GM12878 (cell line): ENCODE measurements around the gene NXN. TPM values are rescaled to one million over a fixed set of nuclear protein-coding genes. Genes with fewer than 3 reads are reported as not detected.

ENCODE experiments used
- ATAC-seq: fragments of 200-7000 bp; cut with Tn5 transposase; 3 replicates; pipeline ENCODE4 v1.9.1; 2020; ENCODE audit warnings: mild to moderate bottlenecking, moderate library complexity
- BruUV-seq: library from RNA; stranded (reverse); fragments of 400-500 nt; replicated peaks from 2 replicates; lab custom pipeline; 2021; lab: Mats Ljungman, UMichigan
- CTCF ChIA-PET: fragments of 300-600 bp; sonication (Branson Sonifier 250); formaldehyde crosslinking; extraction: SDS; loops from one replicate; lab custom pipeline; 2021; ENCODE audit warnings: inconsistent platforms; lab: Yijun Ruan, JAX
- POLR2A ChIA-PET: fragments of 350-600 bp; formaldehyde crosslinking; extraction: SDS; loops from one replicate; lab custom pipeline; 2021; ENCODE audit warnings: inconsistent platforms; lab: Charles Lee
- RAD21 ChIA-PET: fragments of 300-600 bp; sonication (Branson Sonifier 250); formaldehyde crosslinking; loops from one replicate; lab custom pipeline; 2023; ENCODE audit warnings: antibody characterized with exemption; ENCODE audit not compliant: unreplicated experiment; lab: Charles Lee
- SMC1A ChIA-PET: fragments of 300-600 bp; sonication (Branson Sonifier 250); formaldehyde crosslinking; loops from one replicate; lab custom pipeline; 2023; ENCODE audit not compliant: unreplicated experiment, uncharacterized antibody; lab: Charles Lee
- DNase-seq: peaks from one replicate; pipeline ENCODE4 v3.0.0-alpha.2; 2011; ENCODE audit warnings: low read depth, low spot score
- FAIRE-seq: peaks from 3 replicates; lab custom pipeline; 2011; peaks lifted over from hg19 to GRCh38; lab: Jason Lieb, UNC
- H2AFZ ChIP-seq: 2 replicates; pipeline ENCODE4 v1.6.0; 2011; ENCODE audit warnings: low read depth, low read length, control low read depth; ENCODE audit not compliant: control insufficient read depth
- H3K27ac ChIP-seq: 2 replicates; pipeline ENCODE4 v1.5.1; 2011; ENCODE audit warnings: control low read depth; ENCODE audit not compliant: control insufficient read depth, insufficient read depth
- H3K27me3 ChIP-seq, 2 experiments: replicated peaks in 1 of 2; 2 replicates each; pipeline versions ENCODE4 v1.6.0 to v1.6.1; 2011; ENCODE audit warnings: low read length in 1 of 2; ENCODE audit not compliant: control insufficient read depth in 2 of 2, insufficient read depth in 2 of 2
- H3K36me3 ChIP-seq, 2 experiments: 2 replicates each; pipeline ENCODE4 v1.5.1; 2011; ENCODE audit warnings: low read length in 1 of 2; ENCODE audit not compliant: control insufficient read depth in 2 of 2, insufficient read depth in 2 of 2
- H3K4me1 ChIP-seq: 2 replicates; pipeline ENCODE4 v1.6.1; 2011; ENCODE audit warnings: mild to moderate bottlenecking, low read length, moderate library complexity, mixed read lengths; ENCODE audit not compliant: control insufficient read depth, insufficient read depth
- H3K4me2 ChIP-seq: 2 replicates; pipeline ENCODE4 v1.6.0; 2011; ENCODE audit warnings: control low read depth; ENCODE audit not compliant: control insufficient read depth, insufficient read depth
- H3K4me3 ChIP-seq: fragments of 200-600 bp; sonication (generic); 2 replicates; pipeline ENCODE4 v1.5.1; 2016
- H3K79me2 ChIP-seq: 2 replicates; pipeline ENCODE4 v1.6.0; 2011; ENCODE audit warnings: low read length; ENCODE audit not compliant: control insufficient read depth, insufficient read depth
- H3K9ac ChIP-seq: 2 replicates; pipeline ENCODE4 v1.8.0; 2011; ENCODE audit warnings: low read length, control low read depth, mixed read lengths; ENCODE audit not compliant: control insufficient read depth, insufficient read depth
- H3K9me3 ChIP-seq: replicated peaks from 3 replicates; pipeline ENCODE4 v1.5.1; 2011; ENCODE audit warnings: mild to moderate bottlenecking, low read length; ENCODE audit not compliant: control insufficient read depth, insufficient read depth
- H4K20me1 ChIP-seq: 2 replicates; pipeline ENCODE4 v1.6.0; 2011; ENCODE audit not compliant: control insufficient read depth, insufficient read depth
- BCL11A ChIP-seq: IDR thresholded peaks from 2 replicates; pipeline ENCODE4 v1.6.1; 2011; ENCODE audit warnings: low read depth, low read length
- CREB1 ChIP-seq: IDR thresholded peaks from 2 replicates; pipeline ENCODE4 v1.6.1; 2012; ENCODE audit warnings: low read depth, mild to moderate bottlenecking, inconsistent platforms
- EED ChIP-seq: sonication (generic); IDR thresholded peaks from 2 replicates; pipeline ENCODE4 v1.6.1; 2016; ENCODE audit warnings: antibody characterized with exemption, low read depth
- ETV6 ChIP-seq, 2 experiments: fragments of 450-650 bp in 1 of 2; IDR thresholded peaks in 1 of 2; conservative IDR thresholded peaks in 1 of 2; 2 replicates each; pipeline ENCODE4 v1.6.1; 2014; ENCODE audit warnings: antibody characterized with exemption in 1 of 2, borderline replicate concordance in 1 of 2, low read depth in 1 of 2, mild to moderate bottlenecking in 1 of 2, moderate library complexity in 1 of 2
- EZH2 ChIP-seq: IDR thresholded peaks from 2 replicates; pipeline ENCODE4 v1.6.1; 2012; ENCODE audit warnings: low read depth, mild to moderate bottlenecking, control low read depth, inconsistent platforms, low read length, borderline replicate concordance; ENCODE audit not compliant: control insufficient read depth
- HSF1 ChIP-seq: fragments of 150-350 bp; IDR thresholded peaks from 2 replicates; pipeline ENCODE4 v1.6.1; 2014; ENCODE audit warnings: mild to moderate bottlenecking, low read depth, low read length
- RAD51 ChIP-seq: fragments of 450-650 bp; IDR thresholded peaks from 2 replicates; pipeline ENCODE4 v1.6.1; 2016; ENCODE audit warnings: moderate library complexity, mild to moderate bottlenecking, inconsistent platforms
- REST ChIP-seq: IDR thresholded peaks from 2 replicates; pipeline ENCODE4 v1.6.1; 2012; ENCODE audit warnings: mild to moderate bottlenecking, low read depth, low read length
- RFX5 ChIP-seq: IDR thresholded peaks from 2 replicates; pipeline ENCODE4 v1.6.1; 2011; ENCODE audit warnings: low read depth, low read length, improper control_type of control experiment
- SRF ChIP-seq, 2 experiments: IDR thresholded peaks; 2 replicates each; pipeline ENCODE4 v1.6.1; 2011; ENCODE audit warnings: low read depth in 2 of 2, low read length in 2 of 2, mild to moderate bottlenecking in 1 of 2, moderate library complexity in 1 of 2
- SUPT20H ChIP-seq: IDR thresholded peaks from 2 replicates; pipeline ENCODE4 v1.6.1; 2011; ENCODE audit warnings: low read depth, mild to moderate bottlenecking, low read length, moderate library complexity, borderline replicate concordance; ENCODE audit not compliant: control insufficient read depth
- USF1 ChIP-seq: IDR thresholded peaks from 2 replicates; pipeline ENCODE4 v1.6.1; 2011; ENCODE audit warnings: borderline replicate concordance, low read depth, mild to moderate bottlenecking, moderate library complexity, mixed read lengths, low read length; ENCODE audit not compliant: insufficient read depth; ENCODE audit errors: extremely low read length
- ZNF24 ChIP-seq: fragments of 450-650 bp; IDR thresholded peaks from 2 replicates; pipeline ENCODE4 v1.6.1; 2017; ENCODE audit warnings: antibody characterized with exemption, mild to moderate bottlenecking
- WGBS: methylation state at CpG from one replicate; pipeline ENCODE4 v1.1.6; 2016; ENCODE audit warnings: low lambda C conversion rate; ENCODE audit not compliant: insufficient replicate concordance, insufficient coverage; ENCODE audit errors: missing lambda C conversion rate; 5-methylcytosine and 5-hydroxymethylcytosine counted together
- in situ Hi-C: fragments of 300-500 bp; cut with MboI; formaldehyde crosslinking; loops from 9 replicates; pipeline ENCODE4 v1.14.3; 2018; ENCODE audit warnings: mixed read lengths
- intact Hi-C: fragments of 100-400 bp; cut with micrococcal nuclease; formaldehyde crosslinking; loops from one replicate; pipeline ENCODE4 v1.14.2; 2022; ENCODE audit not compliant: unreplicated experiment
- polyA plus RNA-seq, 11 experiments: library from polyadenylated mRNA; depleted of rRNA in 4 of 11; unstranded in 6 of 11; stranded (reverse) in 5 of 11; fragments of >200 nt; fragmentation: Nextera tagmentation in 4 of 11; fragmentation: Illumina TruSeq in 1 of 11; extraction: Ambion mirVana in 4 of 11; extraction: Trizol in 1 of 11; gene quantifications; 1 replicate in 1 of 11; 2 replicates in 10 of 11; pipeline versions ENCODE4 v1.2.1 to v1.2.3, GENCODE V29; 2011 to 2016; ENCODE audit warnings: inconsistent platforms in 2 of 11, missing spikeins in 2 of 11, low read depth in 1 of 11
- total RNA-seq, 4 experiments: library from RNA; depleted of rRNA in 3 of 4; stranded (reverse); fragments of >200 nt in 3 of 4; fragmentation: Illumina TruSeq in 1 of 4; extraction: Trizol in 1 of 4; gene quantifications; 2 replicates each; pipeline versions ENCODE4 v1.2.1 to v1.2.3, GENCODE V29; 2013 to 2021

NXN gene
- total and polyA plus RNA-seq, 10 of the 15 experiments (the other 5 are each of a cell fraction or from before 2014, with no cell fraction given), result 0.04 to 1.2 (median 0.30) TPM

- TF ChIP-seq REST, result no peak
- TF ChIP-seq ETV6 (conservative IDR thresholded peaks at IDR 0.05 in 1 of 2, IDR thresholded peaks at IDR 0.05 in 1 of 2; ENCODE audit: borderline replicate concordance in 1 of 2, low read depth in 1 of 2), result no peak
- TF ChIP-seq ZNF24, result no peak
- TF ChIP-seq RAD51, result no peak
- TF ChIP-seq SRF (IDR thresholded peaks at IDR 0.05; ENCODE audit: low read depth in 2 of 2, low read length in 2 of 2), result no peak
These were observed 51.7 kb downstream of the NXN start (continued) for GRCh38 chr17:927611-928461.

- intact Hi-C loops, result no loop called here
- POLR2A ChIA-PET, result no interaction called here
These were observed 53.8 kb downstream of the NXN start for GRCh38 chr17:925817-926216.

More at GRCh38 chr17:925817-926216, 53.8 kb downstream of the NXN start:
- BruUV-seq, result no TSS peak
- no peak for TF ChIP-seq SUPT20H
- no peak for TF ChIP-seq HSF1
- no peak for TF ChIP-seq CREB1
- TF ChIP-seq BCL11A, result no peak
- no peak for TF ChIP-seq RFX5
- TF ChIP-seq USF1, result no peak
- no peak for TF ChIP-seq EZH2
- TF ChIP-seq EED, result no peak
- Histone ChIP-seq H3K36me3 (no peaks in the 10 kb centered on the region), H3K79me2 (no peaks in the 10 kb centered on the region), H3K4me3 (no peak overlapping the region), H3K27ac (no peak overlapping the region), H2AFZ (no peak overlapping the region), H3K27me3 (no peaks in the 10 kb centered on the region; a peak in 2 of 4 replicates), H3K9ac (no peak overlapping the region), H4K20me1 (no peaks in the 10 kb centered on the region), H3K4me2 (no peak overlapping the region), H3K4me1 (no peaks in the 10 kb centered on the region), H3K9me3 (no peaks in the 10 kb centered on the region)
- 48% methylated on average over 6 of the region's 6 CpGs for WGBS
- in situ Hi-C loops, result no loop called here
- FAIRE-seq (no peak), ATAC-seq (no peak), DNase-seq (no peak)
- ChIA-PET SMC1A (no interaction called here), RAD21 (no interaction called here), CTCF (no interaction called here)
